PFSK-1 (cell line): ENCODE data around the gene HESX1.

Experiments
- POLR2AphosphoS5 ChIP-seq: IDR thresholded peaks from 2 replicates; pipeline ENCODE4 v1.6.1; 2012; ENCODE audit warnings: low read depth, mild to moderate bottlenecking, control low read depth, low read length, moderate library complexity
- REST ChIP-seq, 2 experiments: IDR thresholded peaks; 2 replicates each; pipeline versions ENCODE4 v1.6.1 to v1.8.0; 2011 to 2012; ENCODE audit warnings: low read depth in 2 of 2, low read length in 2 of 2, control low read depth in 1 of 2, inconsistent platforms in 1 of 2, mild to moderate bottlenecking in 1 of 2, moderate library complexity in 1 of 2; ENCODE audit not compliant: insufficient read depth in 1 of 2
- TAF1 ChIP-seq: IDR thresholded peaks from 2 replicates; pipeline ENCODE4 v1.6.1; 2012; ENCODE audit warnings: low read length, control low read depth, borderline replicate concordance; ENCODE audit not compliant: insufficient read depth

DNA sequence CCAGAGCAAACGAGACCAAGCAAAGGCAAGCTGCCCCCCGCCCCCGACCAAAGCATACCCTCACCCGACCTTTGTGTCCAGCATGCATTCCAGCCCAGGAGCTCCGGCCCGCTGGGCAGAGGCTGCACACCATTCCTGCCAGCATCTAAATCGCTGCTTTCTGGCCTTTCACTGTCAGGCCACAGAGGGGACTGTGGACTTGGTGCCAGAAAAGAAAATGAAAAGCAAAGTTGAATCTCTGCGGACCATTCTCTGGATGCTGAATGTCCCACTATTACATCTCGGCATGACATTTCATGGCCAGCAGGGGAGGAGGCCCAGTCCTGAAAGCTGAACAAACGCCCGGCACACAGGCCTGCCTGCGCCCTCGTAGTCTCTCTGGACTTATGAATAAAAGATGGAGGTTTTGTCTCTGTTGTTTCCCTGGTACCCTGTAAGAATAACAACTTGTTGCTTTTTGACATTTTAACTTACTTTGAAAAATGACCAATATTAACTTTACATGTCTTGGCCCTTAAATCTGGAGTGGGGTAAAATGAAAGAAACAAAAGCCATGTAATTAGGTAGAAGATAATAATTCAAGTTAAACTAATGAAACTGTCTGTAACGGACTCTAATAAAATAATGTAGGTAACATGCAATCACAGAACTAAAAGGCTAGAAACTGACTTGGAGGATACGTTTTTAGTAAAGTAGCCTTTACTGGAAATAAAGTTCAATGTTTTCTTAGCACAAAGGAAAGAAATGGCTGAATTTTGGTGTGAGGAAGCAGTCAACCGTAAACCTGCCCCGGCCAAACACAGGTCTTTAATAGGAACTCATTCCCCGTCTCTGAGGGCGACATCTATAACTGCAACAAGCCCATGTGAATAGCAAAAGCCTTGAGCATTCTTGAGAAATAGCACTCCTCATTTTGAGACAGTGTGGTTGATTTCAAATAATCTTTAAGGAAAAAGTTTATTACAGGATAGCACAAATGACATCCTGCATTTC is 47.3 kb downstream of the HESX1 start:
- TF ChIP-seq REST (IDR thresholded peaks at IDR 0.05; ENCODE audit: insufficient read depth in 1 of 2, low read depth in 2 of 2, low read length in 2 of 2) (no peak), TAF1 (no peak), POLR2AphosphoS5 (no peak)
